Astrocyte of the hippocampus (primary cell): ENCODE data around the gene CDH13.

Source experiments
- DNase-seq: peaks from one replicate; pipeline ENCODE4 v3.0.0; 2011; ENCODE audit warnings: low read depth, low spot score

CDH13 gene

DNA sequence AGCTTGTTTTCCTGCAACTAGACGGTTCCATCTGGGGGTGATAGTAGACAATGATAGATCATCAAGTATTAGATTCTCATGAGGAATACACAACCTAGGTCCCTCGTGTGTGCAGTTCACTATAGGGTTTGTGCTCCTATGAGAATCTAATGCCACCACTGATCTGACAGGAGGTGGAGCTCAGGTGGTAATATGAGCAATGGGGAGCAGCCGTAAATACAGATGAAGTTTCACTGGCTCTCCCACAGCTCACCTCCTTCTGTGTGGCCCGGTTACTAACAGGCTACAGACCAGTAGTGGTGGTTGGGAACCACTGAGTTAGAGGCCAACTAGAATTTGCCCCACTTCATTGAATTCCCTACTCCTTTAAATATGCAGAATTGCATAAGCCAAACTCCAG, 1033.5 kb downstream of the CDH13 start:
- no peak for DNase-seq

- DNase-seq: no peak
These were observed 1034.9 kb downstream of the CDH13 start for GRCh38 chr16:83661656-83662055.

- DNase-seq: no peak
These were observed 1039.7 kb downstream of the CDH13 start for GRCh38 chr16:83666449-83666848.

DNA sequence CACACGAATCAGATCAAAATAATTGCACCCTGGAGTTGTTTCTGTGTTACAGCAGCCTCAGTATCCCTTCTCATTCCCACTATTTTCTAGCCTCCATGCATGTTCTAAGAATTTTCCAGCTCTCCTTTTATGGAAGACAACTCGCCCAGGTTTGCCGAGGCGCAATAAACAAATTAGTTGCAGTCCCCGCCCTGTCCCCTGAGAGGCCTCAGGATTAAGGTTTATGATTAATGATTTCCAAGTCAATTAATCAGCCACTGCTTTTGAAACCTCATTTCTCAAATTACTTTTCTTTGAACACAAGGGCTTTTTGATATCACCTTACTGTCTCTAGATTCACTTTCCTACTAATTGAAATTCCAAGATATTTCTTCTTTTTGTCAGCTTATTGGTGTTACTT, 1042.7 kb downstream of the CDH13 start:
- no peak for DNase-seq

DNA sequence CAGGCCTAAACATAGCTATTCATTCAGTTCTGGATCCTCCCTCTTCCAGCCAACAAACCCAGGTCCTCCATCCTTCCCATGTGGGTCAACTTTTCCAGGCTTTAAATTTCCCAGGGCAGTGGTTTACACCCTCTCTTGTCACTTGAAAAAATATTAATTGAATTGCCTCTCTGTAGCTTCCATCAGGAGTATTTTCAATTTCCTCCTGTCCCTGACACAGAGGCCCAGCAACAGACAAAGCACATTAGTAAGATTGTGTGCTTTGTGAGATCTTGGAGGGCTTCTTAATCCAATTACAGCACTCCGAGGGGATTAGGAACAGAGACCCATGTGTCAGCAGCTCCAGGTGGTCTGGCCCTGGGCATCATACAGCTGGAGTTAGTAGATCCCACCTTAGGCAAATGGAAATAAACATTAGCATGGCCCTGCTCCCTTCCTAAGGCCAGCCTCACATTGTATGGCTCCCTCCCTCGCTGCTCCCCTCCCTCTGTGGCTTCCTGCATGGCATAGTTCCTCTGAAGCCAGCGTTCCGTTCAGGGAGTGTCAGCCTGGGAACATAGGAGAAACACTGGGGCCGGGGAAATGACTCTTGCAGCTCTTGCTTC, 1048.3 kb downstream of the CDH13 start:
- DNase-seq: peak; percentile 49

DNA sequence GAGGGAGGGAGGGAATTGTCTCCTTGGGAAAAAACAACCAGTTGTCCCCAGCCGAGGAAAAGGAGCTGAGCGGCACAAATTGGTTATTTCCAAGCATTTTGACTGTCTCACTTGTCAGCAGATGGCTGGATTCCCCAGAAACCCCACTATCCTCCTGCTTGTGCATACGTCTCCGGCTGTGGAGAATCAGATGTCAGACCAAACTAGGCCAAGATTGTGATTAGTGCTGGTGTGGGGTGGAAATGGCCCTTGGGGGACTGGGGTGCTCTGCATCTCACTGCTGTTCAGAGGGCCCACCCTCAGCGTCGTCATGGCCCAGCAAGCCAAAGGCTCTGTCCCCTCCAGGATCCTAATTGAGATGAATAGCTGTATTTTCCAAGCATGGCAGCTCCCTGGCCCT, 1049.3 kb downstream of the CDH13 start:
- no peak for DNase-seq

DNA sequence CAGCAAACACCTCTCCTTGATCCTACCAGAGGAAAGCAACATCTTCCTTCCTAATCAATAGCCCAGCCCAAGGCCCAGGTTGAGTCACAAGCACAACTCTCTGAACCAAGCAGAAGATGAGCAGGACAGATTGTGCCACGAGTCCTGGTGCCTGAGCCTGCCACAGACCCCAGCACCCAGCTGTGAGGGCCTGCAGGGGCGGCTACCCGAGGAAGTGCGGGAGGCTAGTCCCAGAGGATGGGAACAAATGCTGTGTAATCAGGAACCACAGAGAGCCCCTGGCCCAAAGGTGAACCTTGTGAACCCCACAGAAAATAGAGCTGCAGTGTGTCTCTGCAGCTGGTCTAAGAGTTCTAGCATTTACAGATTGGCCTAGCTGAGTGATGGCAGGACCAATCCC, 1054.2 kb downstream of the CDH13 start:
- no peak for DNase-seq

- no peak for DNase-seq
These were observed 1054.7 kb downstream of the CDH13 start for GRCh38 chr16:83681381-83681956.

- DNase-seq: no peak
These were observed 1055.5 kb downstream of the CDH13 start for GRCh38 chr16:83682116-83682867.

GRCh38 chr16:83682868-83683235, 1056.1 kb downstream of the CDH13 start:
- DNase-seq: no peak

DNA sequence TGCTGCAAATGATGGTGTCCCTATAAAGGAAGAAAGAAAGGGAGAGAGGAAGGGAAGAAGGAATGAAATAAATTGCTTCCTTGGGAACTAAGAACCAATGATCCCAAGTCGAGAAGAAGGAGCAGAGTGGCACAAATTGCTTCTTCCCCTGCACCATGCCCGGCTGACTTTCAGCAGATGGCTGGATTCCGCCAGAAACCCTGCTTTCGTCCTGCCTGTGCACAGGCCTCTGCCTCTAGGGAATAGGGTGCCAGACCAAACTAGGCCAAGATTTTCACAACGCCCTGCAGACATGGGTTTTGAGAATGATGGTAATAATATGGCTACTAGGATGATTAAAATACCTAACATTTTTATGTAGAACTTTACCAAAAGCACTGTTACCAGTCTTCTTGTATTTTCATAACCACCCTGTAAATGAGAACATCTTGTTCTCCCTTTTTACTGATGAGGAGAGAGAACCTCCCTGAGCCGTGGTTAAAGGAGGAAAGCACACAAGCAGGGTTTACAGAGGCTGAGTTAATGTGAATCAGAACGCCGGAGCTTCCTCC, 1058.9 kb downstream of the CDH13 start:
- DNase-seq: peak; percentile 10

GRCh38 chr16:83686726-83687125, 1060.0 kb downstream of the CDH13 start:
- no peak for DNase-seq

DNA sequence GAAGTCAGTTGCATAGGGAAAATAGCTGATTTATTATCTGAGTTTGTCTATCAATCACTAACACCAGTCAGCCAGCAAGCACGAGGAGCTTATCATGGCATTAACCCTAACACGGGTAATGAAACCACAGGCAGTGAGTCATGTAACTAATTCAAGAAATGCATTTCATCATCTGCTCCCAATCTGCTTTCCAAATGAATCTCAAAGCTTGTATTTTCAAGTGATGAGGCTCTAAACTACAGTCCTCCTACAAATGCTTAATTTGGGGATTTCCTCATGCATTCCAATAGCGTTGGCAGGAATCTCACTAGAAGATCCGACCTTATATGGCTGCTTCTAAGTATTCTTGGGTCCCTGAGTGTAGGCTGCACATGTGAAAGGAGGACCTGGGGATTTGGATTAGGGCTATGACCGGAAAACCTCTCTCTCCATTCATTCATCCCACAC, 1062.6 kb downstream of the CDH13 start:
- peak; percentile 92 for DNase-seq

GRCh38 chr16:83692224-83692623, 1065.5 kb downstream of the CDH13 start:
- DNase-seq: no peak

- no peak for DNase-seq
These were observed 1072.2 kb downstream of the CDH13 start for GRCh38 chr16:83698964-83699363.

- no peak for DNase-seq
These were observed 1073.0 kb downstream of the CDH13 start for GRCh38 chr16:83699817-83700216.

DNA sequence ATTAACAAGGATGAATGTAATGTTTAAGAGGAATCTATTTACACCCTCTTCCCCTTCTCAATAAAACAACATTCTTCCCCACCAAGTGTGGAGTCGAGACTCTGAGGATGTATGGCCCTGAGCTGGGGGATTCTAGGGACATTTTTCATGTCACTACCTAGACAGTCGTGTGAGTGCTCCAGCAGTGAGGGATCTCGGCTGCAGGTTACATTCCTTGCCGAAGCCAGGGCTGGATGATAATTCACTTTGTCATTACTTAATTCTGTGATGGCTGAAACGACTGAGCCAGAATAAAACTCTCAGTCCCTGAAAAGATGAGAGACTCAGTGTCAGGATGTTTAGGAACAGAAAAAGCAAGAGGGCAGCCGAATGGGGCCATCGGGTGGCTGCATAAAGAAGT, 1074.1 kb downstream of the CDH13 start:
- DNase-seq: no peak

- DNase-seq: peak; percentile 81
These were observed 1074.7 kb downstream of the CDH13 start for GRCh38 chr16:83701494-83701893.

- DNase-seq: no peak
These were observed 1077.9 kb downstream of the CDH13 start for GRCh38 chr16:83704656-83705055.

- peak; percentile 72 for DNase-seq
These were observed 1079.1 kb downstream of the CDH13 start for GRCh38 chr16:83705856-83706255.

- peak; percentile 31 for DNase-seq
These were observed 1079.6 kb downstream of the CDH13 start for GRCh38 chr16:83706394-83706793.

GRCh38 chr16:83711069-83711468, 1084.3 kb downstream of the CDH13 start:
- DNase-seq: no peak

DNA sequence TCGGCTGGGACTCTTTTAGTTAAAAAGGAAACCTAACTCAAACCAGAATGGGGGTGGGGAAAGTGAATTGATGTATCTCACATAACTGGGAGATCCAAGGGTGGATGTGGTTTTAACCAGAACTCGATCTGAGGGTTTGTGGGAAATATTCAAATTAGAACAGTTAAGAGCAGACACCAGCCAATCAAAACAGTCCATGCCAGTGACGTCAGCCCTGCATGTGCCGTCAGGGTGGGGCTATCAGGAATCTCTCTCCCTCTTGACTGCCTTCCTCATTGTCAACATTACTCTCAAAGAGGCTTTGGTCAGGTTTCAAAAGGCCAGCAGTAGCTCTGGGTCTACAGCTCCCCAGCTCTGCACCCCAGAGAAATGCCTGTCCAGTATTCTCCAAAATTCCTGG, 1086.8 kb downstream of the CDH13 start:
- no peak for DNase-seq
